GM23338 (cell line): Measurements from ENCODE around the gene PTPRE.

Source experiments
- STAT1 ChIP-seq: IDR thresholded peaks from one replicate; pipeline ENCODE4 v1.6.1; 2016; ENCODE audit warnings: antibody characterized with exemption; ENCODE audit not compliant: unreplicated experiment
- TF ChIP-seq, protein P1 (sequence below), 2 experiments: fragments of 200-600 bp in 1 of 2; sonication (generic) in 1 of 2; conservative IDR thresholded peaks; 2 replicates each; pipeline versions ENCODE4 v1.5.1 to v1.6.1; 2016 to 2017; ENCODE audit warnings: antibody characterized with exemption in 2 of 2, low read depth in 2 of 2, mild to moderate bottlenecking in 2 of 2, moderate library complexity in 1 of 2
- TF ChIP-seq, protein P2 (sequence below): IDR thresholded peaks from one replicate; pipeline ENCODE4 v1.6.1; 2018; ENCODE audit warnings: antibody characterized with exemption; ENCODE audit not compliant: unreplicated experiment

DNA sequence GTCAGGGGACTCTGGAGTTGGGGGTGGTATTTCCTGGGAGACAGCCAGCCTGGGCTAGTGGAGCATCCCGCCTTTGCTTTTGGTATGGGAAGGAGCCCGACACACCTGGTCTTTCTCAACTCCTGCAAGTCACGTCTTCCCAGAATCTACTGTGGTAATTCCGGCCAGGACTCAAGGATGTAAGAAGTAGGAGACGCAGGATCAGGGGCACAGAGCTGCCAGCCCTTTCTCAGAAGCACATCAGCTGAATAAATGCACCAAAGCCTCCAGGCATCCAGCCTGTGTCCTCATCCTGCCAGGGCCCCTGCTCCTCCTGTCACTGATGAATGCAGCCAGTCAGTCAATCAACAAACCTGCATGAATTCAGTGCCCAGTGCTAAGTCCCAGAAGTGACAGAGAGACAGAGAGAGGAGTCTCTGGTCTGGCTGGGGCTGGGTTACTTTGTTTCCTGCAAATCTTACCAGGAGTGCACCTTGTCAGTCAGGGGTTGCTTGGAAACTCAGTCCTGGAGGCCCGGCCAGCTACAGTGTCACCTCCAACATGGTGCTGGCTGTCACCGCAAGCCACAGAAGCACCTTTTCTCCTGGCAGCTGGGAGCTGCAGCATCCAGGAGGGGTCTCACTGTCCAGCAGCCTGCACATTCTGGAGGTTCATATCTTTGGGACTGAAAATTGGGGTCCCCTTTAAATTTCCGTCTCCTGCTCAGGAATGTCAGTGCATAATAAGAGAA lies 101.8 kb downstream of the PTPRE start:
- TF ChIP-seq, protein P1, sequence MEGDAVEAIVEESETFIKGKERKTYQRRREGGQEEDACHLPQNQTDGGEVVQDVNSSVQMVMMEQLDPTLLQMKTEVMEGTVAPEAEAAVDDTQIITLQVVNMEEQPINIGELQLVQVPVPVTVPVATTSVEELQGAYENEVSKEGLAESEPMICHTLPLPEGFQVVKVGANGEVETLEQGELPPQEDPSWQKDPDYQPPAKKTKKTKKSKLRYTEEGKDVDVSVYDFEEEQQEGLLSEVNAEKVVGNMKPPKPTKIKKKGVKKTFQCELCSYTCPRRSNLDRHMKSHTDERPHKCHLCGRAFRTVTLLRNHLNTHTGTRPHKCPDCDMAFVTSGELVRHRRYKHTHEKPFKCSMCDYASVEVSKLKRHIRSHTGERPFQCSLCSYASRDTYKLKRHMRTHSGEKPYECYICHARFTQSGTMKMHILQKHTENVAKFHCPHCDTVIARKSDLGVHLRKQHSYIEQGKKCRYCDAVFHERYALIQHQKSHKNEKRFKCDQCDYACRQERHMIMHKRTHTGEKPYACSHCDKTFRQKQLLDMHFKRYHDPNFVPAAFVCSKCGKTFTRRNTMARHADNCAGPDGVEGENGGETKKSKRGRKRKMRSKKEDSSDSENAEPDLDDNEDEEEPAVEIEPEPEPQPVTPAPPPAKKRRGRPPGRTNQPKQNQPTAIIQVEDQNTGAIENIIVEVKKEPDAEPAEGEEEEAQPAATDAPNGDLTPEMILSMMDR (conservative IDR thresholded peaks at IDR 0.05; ENCODE audit: low read depth in 2 of 2) = no peak
- TF ChIP-seq, protein P2, sequence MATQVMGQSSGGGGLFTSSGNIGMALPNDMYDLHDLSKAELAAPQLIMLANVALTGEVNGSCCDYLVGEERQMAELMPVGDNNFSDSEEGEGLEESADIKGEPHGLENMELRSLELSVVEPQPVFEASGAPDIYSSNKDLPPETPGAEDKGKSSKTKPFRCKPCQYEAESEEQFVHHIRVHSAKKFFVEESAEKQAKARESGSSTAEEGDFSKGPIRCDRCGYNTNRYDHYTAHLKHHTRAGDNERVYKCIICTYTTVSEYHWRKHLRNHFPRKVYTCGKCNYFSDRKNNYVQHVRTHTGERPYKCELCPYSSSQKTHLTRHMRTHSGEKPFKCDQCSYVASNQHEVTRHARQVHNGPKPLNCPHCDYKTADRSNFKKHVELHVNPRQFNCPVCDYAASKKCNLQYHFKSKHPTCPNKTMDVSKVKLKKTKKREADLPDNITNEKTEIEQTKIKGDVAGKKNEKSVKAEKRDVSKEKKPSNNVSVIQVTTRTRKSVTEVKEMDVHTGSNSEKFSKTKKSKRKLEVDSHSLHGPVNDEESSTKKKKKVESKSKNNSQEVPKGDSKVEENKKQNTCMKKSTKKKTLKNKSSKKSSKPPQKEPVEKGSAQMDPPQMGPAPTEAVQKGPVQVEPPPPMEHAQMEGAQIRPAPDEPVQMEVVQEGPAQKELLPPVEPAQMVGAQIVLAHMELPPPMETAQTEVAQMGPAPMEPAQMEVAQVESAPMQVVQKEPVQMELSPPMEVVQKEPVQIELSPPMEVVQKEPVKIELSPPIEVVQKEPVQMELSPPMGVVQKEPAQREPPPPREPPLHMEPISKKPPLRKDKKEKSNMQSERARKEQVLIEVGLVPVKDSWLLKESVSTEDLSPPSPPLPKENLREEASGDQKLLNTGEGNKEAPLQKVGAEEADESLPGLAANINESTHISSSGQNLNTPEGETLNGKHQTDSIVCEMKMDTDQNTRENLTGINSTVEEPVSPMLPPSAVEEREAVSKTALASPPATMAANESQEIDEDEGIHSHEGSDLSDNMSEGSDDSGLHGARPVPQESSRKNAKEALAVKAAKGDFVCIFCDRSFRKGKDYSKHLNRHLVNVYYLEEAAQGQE = no peak
- no peak for TF ChIP-seq STAT1
